ENCODE measurements around the gene PAPPA2.

The PAPPA2 gene

DNA sequence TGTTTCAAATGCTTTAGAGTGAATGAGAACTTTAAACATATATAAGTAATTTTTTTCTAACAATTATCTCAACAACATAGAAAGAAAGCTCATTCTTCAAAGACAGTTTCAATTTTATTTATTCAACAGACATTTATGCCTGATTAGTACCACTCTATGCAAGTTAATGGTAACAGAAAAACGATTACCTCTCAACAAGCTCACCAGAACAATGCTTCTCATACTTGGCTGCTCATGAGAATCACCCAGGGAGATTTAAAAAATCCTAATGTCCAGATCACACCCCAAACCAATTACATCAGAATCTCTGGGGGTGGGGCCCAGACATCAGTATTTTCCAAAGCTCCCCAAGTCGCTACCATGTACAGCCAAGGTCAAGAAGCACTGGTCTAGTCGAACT lies 312.4 kb downstream of the PAPPA2 start:
- DNase-seq: no peak

DNA sequence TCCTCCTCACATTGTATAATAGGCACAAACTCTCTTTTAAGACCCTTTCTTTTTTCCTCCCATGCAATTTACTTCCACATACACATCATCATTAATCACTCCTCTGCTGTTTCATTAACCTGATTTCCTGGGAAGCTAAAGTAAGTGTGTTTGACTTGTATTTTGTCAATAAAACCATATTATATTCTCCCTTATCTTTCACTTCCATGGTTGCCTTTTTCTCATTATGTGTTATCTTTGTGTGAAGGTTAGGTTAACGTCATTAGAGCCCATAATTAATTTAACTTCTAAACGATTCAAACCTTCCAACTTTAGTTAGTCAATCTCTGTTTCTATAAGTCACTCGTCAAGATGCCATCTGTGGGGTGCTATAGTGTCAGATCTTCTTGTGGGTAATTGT lies 313.0 kb downstream of the PAPPA2 start:
- DNase-seq: no peak

DNA sequence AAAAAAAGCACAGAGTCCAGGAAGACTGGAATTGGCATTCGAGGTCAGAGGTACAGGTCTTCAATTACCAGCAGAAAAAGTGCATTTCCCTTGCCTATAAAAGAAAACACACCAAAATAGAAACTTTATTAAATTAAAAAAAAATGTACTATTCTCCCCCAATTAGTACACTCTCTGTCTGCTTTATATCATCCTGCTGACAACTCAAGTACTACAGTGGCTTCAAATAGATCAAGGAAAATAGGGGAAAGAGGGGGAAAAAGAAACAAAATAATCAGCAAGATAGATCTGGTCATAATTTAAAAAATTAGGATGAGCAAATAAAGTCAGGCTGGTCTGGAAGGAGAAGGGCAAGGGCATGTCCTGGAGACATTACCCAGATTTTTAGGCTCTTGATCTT lies 315.1 kb downstream of the PAPPA2 start:
- no peak for DNase-seq

DNA sequence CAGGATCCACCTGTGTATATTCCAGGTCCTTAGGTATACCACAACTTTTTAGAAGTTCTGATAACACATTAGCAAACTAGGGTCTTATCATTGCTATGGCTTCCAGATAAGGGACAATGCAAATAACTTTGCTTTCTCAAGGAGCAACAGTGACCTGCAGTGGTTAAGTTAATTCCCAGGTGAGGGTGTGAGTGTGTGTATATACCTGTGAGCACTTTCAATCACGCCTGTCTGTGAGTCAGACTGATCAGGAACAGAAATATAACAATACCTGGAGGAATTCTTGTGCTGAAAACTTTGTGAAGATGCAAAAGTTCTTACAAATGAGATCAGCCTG lies 317.0 kb downstream of the PAPPA2 start:
- no peak for DNase-seq

DNA sequence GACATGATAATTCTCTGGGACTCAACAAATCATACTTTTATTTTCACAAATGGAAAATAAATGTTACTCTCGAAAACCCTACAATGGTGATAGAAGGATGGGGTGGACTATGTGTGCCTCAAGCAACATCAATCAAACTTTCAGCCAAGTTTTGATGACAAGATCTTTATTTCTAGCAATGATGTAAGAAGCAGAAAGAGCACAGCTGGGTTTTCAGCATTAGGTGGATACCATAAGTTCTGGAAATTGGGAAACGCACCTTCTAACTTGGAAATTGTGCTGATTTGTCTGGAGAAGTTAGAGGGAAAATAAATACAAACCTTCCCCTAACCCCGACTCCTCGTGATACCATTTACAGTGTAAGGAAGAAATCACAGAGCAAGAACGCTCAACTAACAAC lies 320.3 kb downstream of the PAPPA2 start:
- DNase-seq: no peak

DNA sequence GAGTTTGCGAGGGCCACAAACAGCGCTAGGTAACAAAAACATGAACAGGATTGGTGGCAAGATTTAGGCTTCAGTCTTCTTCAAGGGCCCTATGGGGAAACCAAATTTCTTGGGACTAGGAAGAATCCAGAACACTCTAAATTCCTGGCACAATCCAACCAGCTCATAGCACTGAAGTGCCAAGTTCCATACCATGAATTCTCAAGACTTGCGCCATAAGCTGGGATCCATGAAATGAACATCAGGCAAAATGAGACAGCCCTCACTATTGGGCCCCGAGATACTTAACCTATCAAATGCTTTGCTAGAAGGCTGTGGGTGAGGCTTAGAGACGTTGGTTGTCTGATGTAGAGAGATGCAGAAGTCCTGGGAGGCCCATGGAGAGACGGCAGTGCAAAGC lies 322.1 kb downstream of the PAPPA2 start:
- DNase-seq: peak; percentile 48

DNA sequence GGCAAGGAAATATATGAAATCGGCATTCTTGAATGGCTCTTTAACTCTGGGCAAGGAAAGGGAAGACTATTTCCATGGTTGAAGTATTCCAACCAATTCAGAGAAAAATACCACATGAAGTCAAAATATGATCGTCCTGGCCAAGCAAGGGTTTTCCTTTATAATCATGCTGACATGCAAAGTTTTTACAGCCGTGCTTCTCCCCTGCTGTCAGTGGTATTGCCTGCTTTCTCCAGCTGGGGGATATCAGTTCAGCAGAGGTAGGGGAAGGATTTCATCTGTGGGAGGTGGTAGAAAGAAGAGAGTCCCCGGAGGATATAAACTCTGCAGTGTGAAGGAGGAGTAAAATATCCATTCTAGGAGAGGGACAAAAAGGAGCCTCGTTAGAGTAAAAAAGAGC lies 322.8 kb downstream of the PAPPA2 start:
- DNase-seq: peak; percentile 51

DNA sequence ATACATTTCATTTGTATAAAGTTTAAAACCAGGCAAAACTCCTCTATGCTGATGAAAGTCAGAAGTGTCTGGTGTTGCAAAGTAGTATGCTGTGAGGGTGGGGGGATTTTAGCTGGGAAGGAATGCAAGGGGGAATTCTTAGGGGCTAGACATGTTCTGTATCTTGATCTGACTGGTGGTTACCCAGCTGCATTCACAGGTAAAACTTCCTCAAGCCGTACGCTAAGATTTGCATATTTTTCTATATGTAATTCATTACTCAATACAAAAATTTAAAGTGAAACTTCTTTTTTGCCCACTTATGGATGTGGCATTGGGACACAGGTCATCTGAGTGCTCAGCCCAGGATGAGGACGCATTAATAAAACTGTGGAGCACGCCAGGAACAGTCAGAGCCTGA lies 323.3 kb downstream of the PAPPA2 start:
- no peak for DNase-seq

DNA sequence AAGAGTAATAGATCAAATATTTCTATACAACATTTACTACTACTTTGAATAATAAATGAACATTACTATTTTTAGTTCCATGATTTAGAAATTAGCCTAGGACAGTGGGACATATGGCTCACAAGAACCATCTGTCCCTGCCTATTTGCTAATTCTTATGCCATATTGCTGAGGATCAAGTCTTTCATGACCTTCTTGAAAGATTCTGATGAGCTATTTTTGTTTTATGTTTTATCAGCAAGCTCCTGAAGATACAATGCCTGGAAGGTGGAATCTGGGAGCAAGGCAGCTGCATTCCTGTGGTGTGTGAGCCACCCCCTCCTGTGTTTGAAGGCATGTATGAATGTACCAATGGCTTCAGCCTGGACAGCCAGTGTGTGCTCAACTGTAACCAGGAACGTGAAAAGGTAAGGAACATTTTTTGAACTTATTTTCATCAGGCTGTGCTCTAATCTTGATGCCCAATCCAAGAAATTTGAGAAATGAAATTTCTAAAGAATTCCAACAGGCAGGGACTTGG lies 326.7 kb downstream of the PAPPA2 start:
- DNase-seq: peak; percentile 55

DNA sequence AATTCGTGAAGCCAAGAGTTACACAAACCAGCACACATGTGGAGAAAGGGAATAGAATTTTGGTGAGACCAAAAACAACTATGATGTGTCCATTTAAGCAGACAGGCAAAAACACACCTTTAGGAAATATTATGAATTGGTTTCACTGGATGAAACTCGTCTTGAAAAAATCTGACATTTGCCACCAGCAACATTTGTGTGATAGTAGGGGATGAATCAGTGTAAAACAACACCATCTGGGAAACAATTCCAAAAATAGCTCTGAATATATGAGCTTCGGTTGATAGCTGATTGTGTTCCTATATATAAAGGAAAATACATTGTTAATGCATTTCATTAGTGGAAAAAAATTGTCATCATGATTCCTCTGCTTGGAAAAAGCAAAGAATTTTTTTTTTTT lies 327.8 kb downstream of the PAPPA2 start:
- peak; percentile 31 for DNase-seq

DNA sequence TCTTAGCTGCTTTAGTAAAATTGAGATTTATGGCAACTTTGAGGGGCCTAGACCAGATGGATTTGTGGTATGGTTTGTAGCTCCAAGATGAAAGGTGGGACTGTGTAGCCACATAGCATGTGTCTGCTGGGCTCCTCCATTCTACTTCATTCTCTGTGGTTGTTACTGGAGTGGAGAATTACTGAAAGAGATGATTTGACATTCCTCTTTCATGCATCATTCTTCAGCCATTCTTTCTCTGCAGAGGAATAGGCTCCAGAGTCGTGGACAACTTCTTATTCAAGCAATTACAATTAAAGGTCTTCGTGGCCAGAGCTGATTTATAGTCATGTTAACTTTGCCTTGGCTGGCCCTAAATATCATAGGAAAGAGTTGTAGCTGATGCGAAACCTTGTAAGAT lies 328.9 kb downstream of the PAPPA2 start:
- DNase-seq: peak; percentile 63

DNA sequence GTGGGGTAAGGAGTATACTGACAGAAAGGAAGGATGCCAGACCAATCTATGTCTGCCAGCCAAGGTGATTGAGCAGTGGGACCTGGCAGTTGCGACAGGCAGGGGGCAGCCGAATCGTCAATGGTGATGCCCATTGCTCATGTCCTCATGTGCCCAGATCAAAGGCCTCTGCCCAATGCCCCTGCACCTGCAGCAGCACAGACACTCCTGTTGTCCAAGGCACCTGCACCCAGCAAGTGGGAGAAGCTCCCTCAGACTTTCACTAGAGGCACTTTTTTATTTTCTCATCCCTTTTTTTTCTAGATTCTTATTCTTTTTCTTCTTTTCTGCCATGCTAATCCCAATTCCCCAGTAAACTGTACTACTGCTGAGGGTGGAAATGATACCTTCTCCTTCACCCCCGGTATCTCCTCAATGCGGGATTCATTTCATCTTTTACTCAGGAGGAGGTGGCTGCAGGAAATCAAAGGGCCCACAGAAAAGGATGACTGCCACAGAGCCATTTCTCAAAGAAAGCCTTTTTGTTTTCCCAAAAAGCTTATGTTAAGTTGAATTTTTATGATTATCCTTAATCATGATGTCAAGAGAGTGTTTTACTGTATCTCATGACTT lies 332.0 kb downstream of the PAPPA2 start:
- no peak for DNase-seq

DNA sequence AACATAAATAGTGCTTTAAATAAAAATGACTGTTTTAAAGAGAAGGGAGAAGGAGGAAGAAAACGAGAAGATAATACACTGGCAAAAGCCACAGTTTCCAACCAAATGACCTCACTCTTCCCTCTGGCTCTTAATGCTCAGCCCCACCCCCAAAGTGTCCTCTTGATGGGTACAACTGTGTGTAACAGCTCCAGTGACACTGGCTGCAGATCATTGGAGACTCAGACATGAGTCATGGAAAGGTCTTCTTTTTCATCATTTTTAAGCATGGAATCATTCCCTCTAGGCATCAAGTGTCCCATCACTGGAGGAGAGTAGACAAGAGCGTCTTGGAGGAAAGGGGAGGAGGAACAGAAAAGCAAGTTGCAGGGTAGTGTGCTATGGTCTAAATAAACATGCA lies 333.0 kb downstream of the PAPPA2 start:
- DNase-seq: peak; percentile 72

DNA sequence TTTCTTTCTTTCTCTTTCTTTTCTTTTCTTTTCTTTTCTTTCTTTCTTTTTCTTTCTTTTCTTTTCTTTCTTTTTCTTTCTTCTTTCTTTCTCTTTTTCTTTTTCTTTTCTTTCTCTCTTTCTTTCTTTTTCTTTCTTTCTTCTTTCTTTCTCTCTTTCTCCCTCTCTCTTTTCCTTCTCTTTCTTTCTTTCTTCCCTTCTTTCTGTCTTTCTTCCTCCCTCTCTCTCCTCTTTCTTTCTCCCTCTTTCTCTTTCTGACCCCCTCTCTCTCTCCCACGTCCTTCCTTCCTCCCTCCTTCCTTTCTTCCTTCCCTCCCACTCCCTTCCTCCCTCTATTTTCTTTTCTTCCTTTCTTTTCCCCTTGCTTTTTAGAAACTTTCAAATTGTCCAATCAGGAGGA lies 333.6 kb downstream of the PAPPA2 start:
- DNase-seq: no peak

DNA sequence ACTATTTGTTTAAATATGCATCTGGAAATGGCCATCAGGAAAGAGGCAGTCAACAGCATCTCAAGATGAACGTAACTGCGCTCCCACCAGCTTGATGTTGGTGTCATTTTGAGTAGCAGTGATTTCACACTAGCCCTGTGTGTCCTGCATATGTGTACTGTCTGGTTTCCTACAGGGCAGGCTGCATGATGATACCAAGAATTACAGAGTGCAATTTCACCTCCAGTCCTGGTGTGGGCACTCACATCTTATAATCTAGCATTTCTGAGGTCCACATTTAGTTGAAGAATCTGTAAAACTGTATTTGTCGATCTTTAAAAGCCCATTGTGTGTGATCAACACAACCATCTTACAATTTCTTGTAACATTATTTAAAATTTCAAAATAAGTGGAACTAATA lies 336.4 kb downstream of the PAPPA2 start:
- DNase-seq: no peak

DNA sequence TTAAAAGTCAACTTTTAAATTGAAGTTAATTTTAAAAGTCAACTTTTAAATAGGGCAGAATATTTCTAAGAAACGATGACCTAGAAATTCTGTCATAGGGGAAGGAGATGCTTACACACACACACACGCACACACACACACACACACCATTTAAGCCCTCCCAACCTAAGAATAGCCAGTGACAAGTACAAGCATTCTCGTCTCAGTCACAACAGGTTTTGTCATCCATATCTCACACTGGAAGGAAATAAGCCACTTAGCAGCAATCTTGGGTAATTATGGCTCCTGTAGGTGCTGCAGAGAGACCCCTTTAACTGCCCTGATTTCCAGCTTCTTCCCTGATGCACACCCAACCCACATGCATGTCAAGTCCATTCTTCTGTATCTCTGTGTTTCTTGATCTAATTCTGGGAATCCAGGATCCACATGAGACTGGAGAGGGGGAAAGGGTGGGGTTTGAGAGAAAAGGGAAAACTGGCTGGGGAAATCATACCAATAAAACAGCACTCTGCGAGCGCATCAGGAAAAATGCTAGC lies 338.1 kb downstream of the PAPPA2 start:
- no peak for DNase-seq

DNA sequence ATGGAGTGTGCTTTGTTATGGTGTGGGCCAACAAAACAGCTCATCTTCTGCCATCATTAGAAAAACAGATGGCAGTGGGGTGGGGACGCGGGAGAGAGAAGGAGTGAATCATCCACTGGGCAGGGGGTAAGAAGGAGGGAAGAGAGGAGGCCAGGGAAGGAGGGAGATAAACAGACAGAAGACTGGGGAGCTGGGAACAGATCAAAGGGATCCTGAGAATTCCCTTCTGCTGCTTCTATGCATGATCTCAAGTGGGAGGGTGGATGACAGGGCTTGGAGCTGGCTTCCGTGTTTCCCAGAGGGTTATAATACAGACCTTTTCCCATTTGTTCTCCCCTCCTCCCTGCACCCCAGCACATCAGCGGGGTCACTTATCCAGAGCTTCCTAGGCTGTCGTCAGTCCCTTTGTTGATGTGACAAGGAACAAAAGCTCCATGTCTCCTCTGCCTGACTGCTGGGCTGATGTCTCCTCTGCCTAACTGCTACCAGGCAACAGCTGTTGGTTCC lies 338.6 kb downstream of the PAPPA2 start:
- peak; percentile 77 for DNase-seq

DNA sequence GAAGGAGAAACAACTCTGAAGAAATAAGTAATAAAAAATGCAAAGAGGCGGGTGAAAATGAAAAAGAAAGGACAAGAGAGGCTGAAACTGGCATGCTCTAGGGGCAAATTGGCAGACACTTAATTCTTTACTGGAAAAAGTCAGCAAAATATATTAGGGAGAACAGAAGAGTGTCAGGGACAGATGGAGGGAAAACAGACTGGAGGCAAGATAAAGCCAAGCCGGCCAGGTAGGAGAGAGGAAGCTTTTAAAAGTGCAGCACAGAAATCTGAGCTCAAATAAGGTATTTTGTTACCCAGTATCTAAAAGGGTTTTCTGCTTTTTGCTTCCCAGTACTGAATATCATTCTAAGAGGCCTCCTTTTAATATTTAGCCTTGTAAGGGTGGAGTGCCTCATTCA lies 339.3 kb downstream of the PAPPA2 start:
- DNase-seq: no peak

DNA sequence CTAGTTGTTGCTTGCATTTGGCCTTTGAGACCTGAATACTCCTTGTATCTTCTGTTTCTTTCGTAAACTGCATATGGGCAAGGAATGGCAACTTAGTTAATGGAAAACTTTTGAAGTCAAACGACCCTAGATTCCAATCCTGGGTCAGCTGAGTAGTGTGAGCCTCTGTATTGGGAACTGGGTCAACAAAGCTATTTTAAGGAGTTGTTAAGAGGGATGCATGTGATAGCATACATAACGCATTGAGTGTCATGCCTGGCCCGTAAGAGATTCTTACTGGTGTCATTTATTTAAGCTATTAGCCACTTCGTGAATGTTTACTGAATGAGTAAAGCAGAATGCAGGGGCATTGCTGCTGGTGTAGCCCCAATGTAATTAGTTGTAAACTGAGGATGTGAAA lies 340.1 kb downstream of the PAPPA2 start:
- DNase-seq: no peak

DNA sequence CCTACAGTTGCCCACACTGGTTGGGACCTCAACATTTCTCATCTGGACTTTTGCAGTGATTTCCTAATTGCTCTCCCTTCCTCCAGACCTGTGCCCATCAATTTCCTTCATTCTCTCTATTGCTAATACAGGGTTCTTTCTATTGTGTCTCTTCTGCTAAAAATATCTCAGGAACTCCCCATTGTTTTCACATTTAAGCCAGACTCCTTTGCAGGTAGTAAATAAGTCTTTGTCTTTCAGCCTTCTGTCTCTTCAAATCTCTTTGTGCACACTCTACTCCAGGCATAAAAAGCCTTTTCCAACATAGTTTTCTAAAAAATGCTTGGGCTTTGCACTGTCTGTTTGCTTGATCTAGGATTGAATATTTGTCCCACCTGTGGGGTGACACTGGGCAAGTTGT lies 340.6 kb downstream of the PAPPA2 start:
- DNase-seq: no peak

DNA sequence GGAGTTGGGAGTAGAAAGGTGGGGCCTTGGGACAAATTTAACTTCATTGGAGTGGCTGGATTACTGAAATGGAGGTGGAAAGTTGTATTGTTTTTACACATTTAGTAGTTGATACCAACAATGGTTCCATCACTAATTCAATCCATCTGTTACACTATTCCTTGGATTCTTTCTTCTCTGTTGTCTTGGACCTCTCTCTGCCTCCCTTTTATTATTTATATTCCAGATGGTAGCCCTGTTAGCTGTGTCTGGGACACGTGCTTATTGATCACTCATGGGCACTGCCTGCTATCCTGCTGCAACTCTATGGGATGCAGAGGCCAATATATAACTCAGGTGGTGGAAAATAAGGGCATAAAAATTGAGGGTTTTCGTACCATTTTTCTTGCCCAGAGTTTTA lies 346.3 kb downstream of the PAPPA2 start:
- DNase-seq: no peak

DNA sequence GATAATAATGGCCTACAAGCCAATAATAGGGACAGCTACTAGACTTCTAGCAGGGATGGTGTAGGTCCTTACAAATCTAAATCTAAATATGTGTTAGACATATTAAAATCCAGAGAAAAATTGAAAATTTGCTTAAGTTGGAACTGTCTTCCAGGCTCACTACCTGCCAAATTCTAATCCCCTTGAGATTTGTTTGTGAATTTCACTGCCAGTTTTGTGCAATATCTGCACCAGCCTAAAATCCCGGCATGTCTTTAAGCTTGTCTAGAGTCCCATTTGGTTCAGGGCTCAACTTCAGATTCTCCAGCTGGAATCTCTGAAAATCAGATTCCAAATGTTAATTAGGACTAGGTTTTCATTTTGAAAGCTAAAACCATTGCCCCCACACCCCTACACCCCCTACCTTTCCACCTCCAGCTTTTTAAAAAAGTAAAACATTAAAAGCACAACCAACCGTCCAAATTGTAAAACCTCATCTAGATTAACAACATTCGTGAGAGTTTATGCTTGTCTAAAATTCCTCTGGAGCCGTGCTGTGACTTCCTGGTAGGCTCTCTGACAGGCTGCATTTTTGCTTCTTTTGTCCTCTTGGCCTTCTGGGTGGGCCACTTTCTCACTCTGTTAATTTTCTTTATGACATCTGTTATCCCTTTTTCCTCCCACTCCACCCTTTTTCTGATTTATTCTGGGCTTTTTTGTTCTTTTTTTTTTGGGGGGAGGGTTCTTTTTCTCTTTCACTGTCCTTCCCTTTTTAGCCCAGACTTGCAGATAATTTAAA lies 348.7 kb downstream of the PAPPA2 start:
- peak; percentile 22 for DNase-seq

DNA sequence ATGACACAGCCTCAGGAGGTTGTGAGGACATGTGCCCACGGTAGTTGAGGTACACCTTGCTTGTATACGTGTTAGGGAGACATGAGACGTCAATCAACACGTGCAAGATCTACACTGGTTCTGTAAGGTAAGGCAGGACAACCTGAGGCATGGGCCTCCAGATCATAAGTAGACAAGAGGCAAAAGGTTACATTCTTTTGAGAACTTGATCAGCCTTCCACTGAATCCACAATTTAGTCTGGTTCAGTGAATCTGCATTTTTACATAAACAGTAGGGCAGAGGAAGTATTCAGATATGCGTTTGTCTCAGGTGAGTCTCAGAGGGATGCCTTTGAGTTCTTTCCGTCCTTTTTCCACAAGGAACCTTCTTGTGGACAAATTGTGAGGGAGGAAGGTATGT lies 352.6 kb downstream of the PAPPA2 start:
- DNase-seq: no peak

DNA sequence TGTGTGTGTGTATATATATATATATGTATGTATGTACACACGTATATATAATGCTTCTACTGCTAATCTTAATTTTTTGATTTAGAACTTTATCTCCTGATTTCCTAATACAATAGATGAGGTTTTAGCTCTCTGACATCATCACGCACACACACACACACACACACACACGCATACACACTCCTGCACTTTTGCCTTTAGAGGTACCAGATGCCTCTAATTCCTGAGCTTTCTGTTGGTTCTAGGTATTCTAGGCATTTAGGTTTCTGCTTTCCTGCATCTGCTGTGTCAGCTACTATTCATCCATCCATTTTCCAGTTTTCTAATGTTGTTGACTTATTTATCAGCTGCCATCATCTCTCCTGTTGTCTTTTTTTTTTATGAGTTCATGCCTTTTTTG lies 353.3 kb downstream of the PAPPA2 start:
- no peak for DNase-seq

Data from fibroblast of skin of scalp (primary cell).